ENCODE results near the gene RALY. TPM values are rescaled to one million over a fixed set of nuclear protein-coding genes. Genes with fewer than 3 reads are reported as not detected.

RALY gene
- total RNA-seq, 1 donor from 2014 or later = 132 TPM

- Mint-ChIP-seq H3K4me1 (ENCODE audit: unreplicated experiment) (no peaks in the 10 kb centered on the region), H3K9me3 (ENCODE audit: unreplicated experiment) (peaks cover 14% of the 10 kb centered on the region), H3K36me3 (ENCODE audit: unreplicated experiment) (no peaks in the 10 kb centered on the region), H3K4me3 (ENCODE audit: unreplicated experiment) (no peak overlapping the region), H3K27me3 (ENCODE audit: unreplicated experiment) (peaks cover 29% of the 10 kb centered on the region), H3K27ac (ENCODE audit: unreplicated experiment) (no peak overlapping the region)
- DNase-seq (ENCODE audit: extremely low spot score, unreplicated experiment) = no peak
- TF ChIP-seq CTCF (IDR thresholded peaks at IDR 0.05) = no peak
These were observed 42.5 kb upstream of the RALY start for GRCh38 chr20:33951171-33951570.

GRCh38 chr20:33954504-33954903, 39.2 kb upstream of the RALY start:
- no peak for DNase-seq (ENCODE audit: extremely low spot score, unreplicated experiment)

GRCh38 chr20:33963751-33964150, 30.0 kb upstream of the RALY start:
- no peak overlapping the region for H3K27ac Mint-ChIP-seq (ENCODE audit: unreplicated experiment)
- H3K27me3 Mint-ChIP-seq (ENCODE audit: unreplicated experiment) = peaks cover 8% of the 10 kb centered on the region
- H3K36me3 Mint-ChIP-seq (ENCODE audit: unreplicated experiment) = no peaks in the 10 kb centered on the region
- H3K9me3 Mint-ChIP-seq (ENCODE audit: unreplicated experiment) = no peaks in the 10 kb centered on the region
- H3K4me3 Mint-ChIP-seq (ENCODE audit: unreplicated experiment) = no peak overlapping the region
- DNase-seq (ENCODE audit: extremely low spot score, unreplicated experiment) = no peak
- no peaks in the 10 kb centered on the region for H3K4me1 Mint-ChIP-seq (ENCODE audit: unreplicated experiment)
- TF ChIP-seq CTCF (IDR thresholded peaks at IDR 0.05) = no peak

More at GRCh38 chr20:33954504-33954903, 39.2 kb upstream of the RALY start:
- Mint-ChIP-seq H3K4me3 (ENCODE audit: unreplicated experiment) (no peak overlapping the region), H3K4me1 (ENCODE audit: unreplicated experiment) (no peaks in the 10 kb centered on the region), H3K27ac (ENCODE audit: unreplicated experiment) (no peak overlapping the region), H3K9me3 (ENCODE audit: unreplicated experiment) (no peaks in the 10 kb centered on the region), H3K27me3 (ENCODE audit: unreplicated experiment) (peaks cover 29% of the 10 kb centered on the region), H3K36me3 (ENCODE audit: unreplicated experiment) (no peaks in the 10 kb centered on the region)
- no peak for TF ChIP-seq CTCF (IDR thresholded peaks at IDR 0.05)

GRCh38 chr20:33964441-33964840, 29.3 kb upstream of the RALY start:
- DNase-seq (ENCODE audit: extremely low spot score, unreplicated experiment) = no peak
- Mint-ChIP-seq H3K9me3 (ENCODE audit: unreplicated experiment) (no peaks in the 10 kb centered on the region), H3K4me3 (ENCODE audit: unreplicated experiment) (no peak overlapping the region), H3K4me1 (ENCODE audit: unreplicated experiment) (no peaks in the 10 kb centered on the region), H3K27me3 (ENCODE audit: unreplicated experiment) (peaks cover 8% of the 10 kb centered on the region), H3K36me3 (ENCODE audit: unreplicated experiment) (no peaks in the 10 kb centered on the region), H3K27ac (ENCODE audit: unreplicated experiment) (no peak overlapping the region)
- no peak for TF ChIP-seq CTCF (IDR thresholded peaks at IDR 0.05)

- Mint-ChIP-seq H3K27ac (ENCODE audit: unreplicated experiment) (no peak overlapping the region), H3K9me3 (ENCODE audit: unreplicated experiment) (no peaks in the 10 kb centered on the region), H3K36me3 (ENCODE audit: unreplicated experiment) (no peaks in the 10 kb centered on the region), H3K4me1 (ENCODE audit: unreplicated experiment) (no peaks in the 10 kb centered on the region), H3K4me3 (ENCODE audit: unreplicated experiment) (no peak overlapping the region), H3K27me3 (ENCODE audit: unreplicated experiment) (peaks cover 8% of the 10 kb centered on the region)
- TF ChIP-seq CTCF (IDR thresholded peaks at IDR 0.05) = no peak
- no peak for DNase-seq (ENCODE audit: extremely low spot score, unreplicated experiment)
These were observed 26.6 kb upstream of the RALY start for GRCh38 chr20:33967126-33967525.

Measured in osteocyte (in vitro differentiated cells).